GM10266 (cell line): ENCODE results near the gene IRS1.
A peak's percentile ranks its signal among the peaks of the same experiment; 100 is the strongest.

Source experiments
- DNase-seq: peaks from one replicate; pipeline ENCODE4 v3.0.0; 2012; ENCODE audit errors: extremely low spot score
- TF ChIP-seq, protein P1 (sequence below): IDR thresholded peaks from 2 replicates; pipeline ENCODE4 v1.5.1; 2012; ENCODE audit warnings: mild to moderate bottlenecking, low read depth; ENCODE audit not compliant: control insufficient read depth, insufficient read depth; ENCODE audit errors: missing control alignments

The IRS1 gene

GRCh38 chr2:226818930-226819329 lies 19.3 kb upstream of the IRS1 start:
- DNase-seq, result no peak
- TF ChIP-seq, protein P1, sequence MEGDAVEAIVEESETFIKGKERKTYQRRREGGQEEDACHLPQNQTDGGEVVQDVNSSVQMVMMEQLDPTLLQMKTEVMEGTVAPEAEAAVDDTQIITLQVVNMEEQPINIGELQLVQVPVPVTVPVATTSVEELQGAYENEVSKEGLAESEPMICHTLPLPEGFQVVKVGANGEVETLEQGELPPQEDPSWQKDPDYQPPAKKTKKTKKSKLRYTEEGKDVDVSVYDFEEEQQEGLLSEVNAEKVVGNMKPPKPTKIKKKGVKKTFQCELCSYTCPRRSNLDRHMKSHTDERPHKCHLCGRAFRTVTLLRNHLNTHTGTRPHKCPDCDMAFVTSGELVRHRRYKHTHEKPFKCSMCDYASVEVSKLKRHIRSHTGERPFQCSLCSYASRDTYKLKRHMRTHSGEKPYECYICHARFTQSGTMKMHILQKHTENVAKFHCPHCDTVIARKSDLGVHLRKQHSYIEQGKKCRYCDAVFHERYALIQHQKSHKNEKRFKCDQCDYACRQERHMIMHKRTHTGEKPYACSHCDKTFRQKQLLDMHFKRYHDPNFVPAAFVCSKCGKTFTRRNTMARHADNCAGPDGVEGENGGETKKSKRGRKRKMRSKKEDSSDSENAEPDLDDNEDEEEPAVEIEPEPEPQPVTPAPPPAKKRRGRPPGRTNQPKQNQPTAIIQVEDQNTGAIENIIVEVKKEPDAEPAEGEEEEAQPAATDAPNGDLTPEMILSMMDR, result no peak

- DNase-seq, result no peak
- TF ChIP-seq, protein P1, result peak; percentile 48
Observed at GRCh38 chr2:226813148-226813701, 13.6 kb upstream of the IRS1 start.

DNA sequence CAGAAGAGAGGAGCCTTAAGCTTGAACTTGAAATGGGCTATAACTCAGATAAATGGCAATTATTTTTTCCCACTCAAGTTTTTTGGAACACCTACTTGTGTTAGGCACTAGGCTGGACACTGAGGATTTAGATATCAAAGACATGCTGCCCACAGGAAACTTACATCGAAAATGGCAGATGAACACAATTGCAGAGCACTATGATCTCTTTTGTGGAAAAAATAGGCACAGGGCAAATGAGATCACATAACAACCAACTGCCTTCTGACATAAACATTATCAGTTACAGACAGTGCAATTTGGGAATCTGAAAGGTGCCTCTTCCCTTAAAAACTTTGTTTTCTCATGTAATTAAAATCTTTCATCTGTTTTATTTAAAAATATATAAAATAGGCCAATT lies 3.8 kb upstream of the IRS1 start:
- TF ChIP-seq, protein P1, result no peak
- no peak for DNase-seq

GRCh38 chr2:226802573-226802972 lies 3.0 kb upstream of the IRS1 start:
- TF ChIP-seq, protein P1, result peak; percentile 74
- peak; percentile 70 for DNase-seq

DNA sequence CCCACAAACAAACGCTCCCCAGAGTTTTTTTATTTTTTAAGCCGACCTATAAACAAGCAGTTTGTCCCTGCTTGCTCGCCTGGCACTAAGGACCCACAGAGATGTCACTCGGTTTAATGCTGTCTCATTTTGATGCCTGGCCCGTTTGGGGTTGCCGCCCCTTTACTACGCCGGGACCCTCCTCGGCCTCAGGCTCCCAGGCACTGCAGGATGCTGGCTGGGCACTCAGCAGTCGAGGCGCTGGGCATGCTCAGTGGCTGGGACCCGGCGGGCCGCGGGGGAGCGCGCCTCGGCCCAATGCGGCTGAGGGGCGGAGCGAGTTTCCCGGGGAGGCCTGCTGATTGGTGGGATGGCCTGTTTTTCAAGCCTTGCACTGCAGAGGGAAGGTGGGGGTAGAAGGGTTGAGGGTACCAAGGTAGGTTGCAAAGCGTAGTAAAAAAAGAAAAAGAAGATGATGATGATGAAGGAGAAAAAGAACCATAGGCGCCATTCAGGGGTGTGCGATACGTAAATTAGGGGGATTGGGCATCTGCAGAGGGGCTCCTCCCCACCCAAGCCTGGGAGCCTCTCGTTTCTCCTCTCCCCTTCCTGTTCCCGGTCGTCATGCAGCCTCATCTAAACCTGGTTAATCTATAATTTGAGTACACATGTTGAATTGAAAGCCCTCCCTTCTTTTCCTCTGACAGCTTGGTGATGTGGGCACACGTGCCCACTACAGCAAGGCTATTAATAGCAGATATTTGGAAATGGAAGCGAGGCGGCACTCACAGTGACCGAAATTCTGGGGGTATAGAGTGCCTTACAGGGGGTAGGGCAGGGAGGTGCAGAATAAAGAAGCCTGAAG lies 1.5 kb upstream of the IRS1 start:
- TF ChIP-seq, protein P1, result no peak
- peak; percentile 91 for DNase-seq

- no peak for DNase-seq
- TF ChIP-seq, protein P1, result no peak
Observed at GRCh38 chr2:226799976-226800940, 638 bp upstream of the IRS1 start.
